SU-DHL-6 (cell line): ENCODE data around the gene THRAP3.
"Not testable (repeated sequence)": the region's sequence is repeated elsewhere in the genome, so short reads cannot be mapped to it uniquely, and the experiment has no call there.

Experiments used
- H2AFZ ChIP-seq: fragments of 200-600 bp; sonication (generic); 2 replicates; pipeline ENCODE4 v1.6.1; 2014; ENCODE audit warnings: low read depth, mild to moderate bottlenecking, moderate library complexity, mixed read lengths, antibody characterized with exemption, low read length; ENCODE audit not compliant: severe bottlenecking
- H3F3A ChIP-seq: fragments of 200-600 bp; shearing (Covaris generic); 2 replicates; pipeline ENCODE4 v1.6.0; 2016; ENCODE audit warnings: antibody characterized with exemption, mild to moderate bottlenecking; ENCODE audit not compliant: insufficient read depth
- H3K27ac ChIP-seq: fragments of 200-600 bp; sonication (generic); 2 replicates; pipeline ENCODE4 v1.5.1; 2016; ENCODE audit warnings: low read depth, mild to moderate bottlenecking, low read length, moderate library complexity, mixed read lengths
- H3K27me3 ChIP-seq: fragments of 200-600 bp; sonication (generic), shearing (Covaris generic); 2 replicates; pipeline ENCODE4 v1.6.0; 2014; ENCODE audit warnings: mild to moderate bottlenecking, low read length
- H3K36me3 ChIP-seq: fragments of 200-600 bp; sonication (generic); 2 replicates; pipeline ENCODE4 v1.6.1; 2014; ENCODE audit warnings: mild to moderate bottlenecking, low read length, mixed read lengths
- H3K4me2 ChIP-seq: fragments of 300-600, 200-600 bp; shearing (Covaris generic), sonication (generic); 2 replicates; pipeline ENCODE4 v1.6.0; 2014; ENCODE audit warnings: low read length, low read depth, mild to moderate bottlenecking; ENCODE audit not compliant: poor library complexity, severe bottlenecking
- H3K4me3 ChIP-seq: fragments of 200-600 bp; sonication (generic); 2 replicates; pipeline ENCODE4 v1.5.1; 2014; ENCODE audit warnings: antibody characterized with exemption, low read length, mild to moderate bottlenecking, mixed read lengths; ENCODE audit not compliant: insufficient read depth, poor library complexity, severe bottlenecking
- H3K79me2 ChIP-seq: fragments of 200-600 bp; sonication (generic); 2 replicates; pipeline ENCODE4 v1.6.1; 2014; ENCODE audit warnings: mild to moderate bottlenecking, low read length, moderate library complexity; ENCODE audit not compliant: insufficient read depth
- H3K9ac ChIP-seq: fragments of 200-600 bp; sonication (generic); 2 replicates; pipeline ENCODE4 v1.7.0; 2014; ENCODE audit warnings: mild to moderate bottlenecking, low read length
- H3K9me2 ChIP-seq: fragments of 200-600 bp; sonication (generic); replicated peaks from 2 replicates; pipeline ENCODE4 v1.6.1; 2014; ENCODE audit warnings: low read length; ENCODE audit not compliant: insufficient read depth
- H3K9me3 ChIP-seq: fragments of 200-600 bp; sonication (generic); 2 replicates; pipeline ENCODE4 v1.6.1; 2014; ENCODE audit warnings: low read length, mixed read lengths; ENCODE audit not compliant: insufficient read depth
- H4K20me1 ChIP-seq: fragments of 200-600 bp; sonication (generic); 2 replicates; pipeline ENCODE4 v1.6.1; 2014; ENCODE audit warnings: low read depth, mild to moderate bottlenecking, antibody characterized with exemption, low read length, moderate library complexity, mixed read lengths
- EZH2phosphoT487 ChIP-seq: fragments of 200-600 bp; sonication (generic), shearing (Covaris generic); conservative IDR thresholded peaks from 2 replicates; pipeline ENCODE4 v1.6.1; 2018; ENCODE audit warnings: mild to moderate bottlenecking, antibody characterized with exemption, low read length, moderate library complexity, mixed read lengths
- TF ChIP-seq, protein P1 (sequence below): fragments of 200-600 bp; sonication (generic); IDR thresholded peaks from one replicate; pipeline ENCODE4 v1.5.1; 2017; ENCODE audit warnings: antibody characterized with exemption, mild to moderate bottlenecking, low read length, moderate library complexity; ENCODE audit not compliant: insufficient read depth, poor library complexity, severe bottlenecking

The THRAP3 gene

GRCh38 chr1:36251794-36252481 is 27.7 kb downstream of the THRAP3 start:
- no peak overlapping the region for H3K9ac ChIP-seq
- H3K9me3 ChIP-seq = no peaks in the 10 kb centered on the region
- H3K27ac ChIP-seq = peak overlapping the region; percentile 14; the same call in 1 of the 2 replicates
- no peaks in the 10 kb centered on the region for H3K9me2 ChIP-seq
- no peak overlapping the region for H2AFZ ChIP-seq
- peaks cover 41% of the 10 kb centered on the region for H3F3A ChIP-seq
- no peaks in the 10 kb centered on the region for H3K27me3 ChIP-seq
- H3K36me3 ChIP-seq = no peaks in the 10 kb centered on the region
- peaks cover 93% of the 10 kb centered on the region for H3K79me2 ChIP-seq
- no peak overlapping the region for H3K4me3 ChIP-seq
- peaks cover 4% of the 10 kb centered on the region; the same call in 1 of the 2 replicates for H4K20me1 ChIP-seq
- TF ChIP-seq, protein P1, sequence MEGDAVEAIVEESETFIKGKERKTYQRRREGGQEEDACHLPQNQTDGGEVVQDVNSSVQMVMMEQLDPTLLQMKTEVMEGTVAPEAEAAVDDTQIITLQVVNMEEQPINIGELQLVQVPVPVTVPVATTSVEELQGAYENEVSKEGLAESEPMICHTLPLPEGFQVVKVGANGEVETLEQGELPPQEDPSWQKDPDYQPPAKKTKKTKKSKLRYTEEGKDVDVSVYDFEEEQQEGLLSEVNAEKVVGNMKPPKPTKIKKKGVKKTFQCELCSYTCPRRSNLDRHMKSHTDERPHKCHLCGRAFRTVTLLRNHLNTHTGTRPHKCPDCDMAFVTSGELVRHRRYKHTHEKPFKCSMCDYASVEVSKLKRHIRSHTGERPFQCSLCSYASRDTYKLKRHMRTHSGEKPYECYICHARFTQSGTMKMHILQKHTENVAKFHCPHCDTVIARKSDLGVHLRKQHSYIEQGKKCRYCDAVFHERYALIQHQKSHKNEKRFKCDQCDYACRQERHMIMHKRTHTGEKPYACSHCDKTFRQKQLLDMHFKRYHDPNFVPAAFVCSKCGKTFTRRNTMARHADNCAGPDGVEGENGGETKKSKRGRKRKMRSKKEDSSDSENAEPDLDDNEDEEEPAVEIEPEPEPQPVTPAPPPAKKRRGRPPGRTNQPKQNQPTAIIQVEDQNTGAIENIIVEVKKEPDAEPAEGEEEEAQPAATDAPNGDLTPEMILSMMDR = no peak
- no peak for TF ChIP-seq EZH2phosphoT487
- peak overlapping the region; percentile 15 for H3K4me2 ChIP-seq

DNA sequence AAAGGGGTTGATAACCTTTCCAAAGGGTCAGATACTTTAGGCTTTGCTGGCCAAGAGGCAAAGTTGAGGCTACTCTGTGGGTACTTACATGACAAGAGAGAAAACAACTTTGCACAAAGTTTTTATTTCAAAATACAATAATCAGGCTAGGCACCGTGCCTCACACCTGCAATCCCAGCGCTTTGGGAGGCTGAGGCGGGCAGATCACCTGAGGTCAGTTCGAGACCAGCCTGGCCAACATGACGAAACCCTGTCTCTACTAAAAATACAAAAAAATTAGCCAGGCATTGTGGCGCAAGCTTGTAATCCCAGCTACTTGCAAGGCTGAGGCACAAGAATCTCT is 28.2 kb downstream of the THRAP3 start:
- H3K9me3 ChIP-seq, H3K27me3 ChIP-seq, H3K36me3 ChIP-seq, H3K9ac ChIP-seq, H3K9me2 ChIP-seq, H3K4me3 ChIP-seq, H2AFZ ChIP-seq, H4K20me1 ChIP-seq: not testable (repeated sequence)
- Histone ChIP-seq H3K79me2 (peaks cover 91% of the 10 kb centered on the region), H3K27ac (peak overlapping the region; percentile 14; the same call in 1 of the 2 replicates), H3K4me2 (peak overlapping the region; percentile 15), H3F3A (peaks cover 44% of the 10 kb centered on the region)

GRCh38 chr1:36253161-36253862 is 29.1 kb downstream of the THRAP3 start:
- Histone ChIP-seq H3K9me2 (no peaks in the 10 kb centered on the region), H4K20me1 (no peaks in the 10 kb centered on the region; the same call in 1 of the 2 replicates), H3K4me2 (peak overlapping the region; percentile 73), H2AFZ (no peak overlapping the region), H3F3A (peaks cover 51% of the 10 kb centered on the region), H3K36me3 (no peaks in the 10 kb centered on the region), H3K79me2 (peaks cover 91% of the 10 kb centered on the region), H3K27me3 (no peaks in the 10 kb centered on the region), H3K9ac (peak overlapping the region; percentile 31), H3K27ac (peak overlapping the region; percentile 98), H3K4me3 (no peak overlapping the region), H3K9me3 (no peaks in the 10 kb centered on the region)
- TF ChIP-seq, protein P1 = no peak
- TF ChIP-seq EZH2phosphoT487 = no peak
